Ishikawa (cell line): ENCODE results near the gene DDX28.

ENCODE experiments used
- CREB1 ChIP-seq: IDR thresholded peaks from 2 replicates; pipeline ENCODE4 v1.6.1; 2012; ENCODE audit warnings: low read depth
- EGR1 ChIP-seq: IDR thresholded peaks from 2 replicates; pipeline ENCODE4 v1.6.1; 2012
- EP300 ChIP-seq: IDR thresholded peaks from 2 replicates; pipeline ENCODE4 v1.6.1; 2012; ENCODE audit warnings: borderline replicate concordance
- MAX ChIP-seq: IDR thresholded peaks from 2 replicates; pipeline ENCODE4 v1.6.1; 2012
- NFIC ChIP-seq: IDR thresholded peaks from 2 replicates; pipeline ENCODE4 v1.6.1; 2012
- RAD21 ChIP-seq: IDR thresholded peaks from 2 replicates; pipeline ENCODE4 v1.6.1; 2012; ENCODE audit warnings: low read depth
- TAF1 ChIP-seq: IDR thresholded peaks from 2 replicates; pipeline ENCODE4 v1.6.1; 2012; ENCODE audit warnings: low read depth, mild to moderate bottlenecking
- TCF12 ChIP-seq: IDR thresholded peaks from 2 replicates; pipeline ENCODE4 v1.6.1; 2012; ENCODE audit warnings: low read depth
- USF1 ChIP-seq: IDR thresholded peaks from 2 replicates; pipeline ENCODE4 v1.6.1; 2012
- YY1 ChIP-seq: IDR thresholded peaks from 2 replicates; pipeline ENCODE4 v1.6.1; 2012; ENCODE audit warnings: low read depth
- ZBTB7A ChIP-seq: IDR thresholded peaks from 2 replicates; pipeline ENCODE4 v1.6.1; 2012; ENCODE audit warnings: low read depth
- TF ChIP-seq, protein P1 (sequence below): IDR thresholded peaks from 2 replicates; pipeline ENCODE4 v1.6.1; 2012; ENCODE audit warnings: low read depth, mild to moderate bottlenecking

DNA sequence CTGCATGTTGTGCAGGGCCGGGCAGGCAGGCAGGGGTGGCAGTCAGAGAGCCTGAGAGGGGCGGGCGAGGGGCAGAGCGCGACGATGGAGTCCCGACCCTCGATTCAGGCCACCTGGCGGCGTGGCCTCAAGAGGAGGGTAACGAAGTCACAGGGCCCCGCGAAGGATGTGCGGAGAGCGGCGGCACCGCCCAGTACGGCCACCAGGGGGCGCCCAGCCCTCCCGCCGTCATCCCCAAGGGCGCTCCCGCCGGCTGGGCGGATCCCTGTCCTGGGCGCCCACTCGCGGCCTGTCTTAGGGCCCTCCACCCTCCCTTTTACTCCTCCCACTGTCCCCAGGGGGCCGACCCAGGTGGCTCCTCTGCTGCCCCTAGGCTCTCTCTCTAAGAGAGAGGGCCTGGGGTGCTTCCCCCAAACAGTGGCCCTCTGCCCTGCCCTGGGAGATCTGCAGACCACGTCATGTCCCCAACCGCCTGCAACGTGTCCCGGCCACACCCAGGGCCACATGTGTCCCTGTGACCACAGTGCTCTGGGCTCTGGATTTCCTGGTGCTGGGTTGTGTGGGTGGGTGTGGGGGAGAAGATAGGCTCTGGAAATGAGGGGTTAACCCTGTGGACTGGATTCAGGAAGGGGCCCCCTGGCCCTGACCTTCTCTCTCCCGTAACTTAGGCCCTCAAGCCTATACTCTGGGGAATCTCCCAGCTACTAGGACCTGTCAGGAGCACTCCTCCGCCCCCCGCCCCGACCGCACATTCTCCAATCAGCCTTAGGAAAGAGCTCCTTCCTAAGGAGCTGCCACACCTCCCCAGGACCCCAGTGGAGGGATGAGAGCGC lies 29.6 kb downstream of the DDX28 start:
- no peak for TF ChIP-seq CREB1
- no peak for TF ChIP-seq YY1
- TF ChIP-seq TCF12, result 0 out of 2 replicates have a peak, but pooled peaks have one; percentile 28
- TF ChIP-seq EP300, result 0 out of 2 replicates have a peak, but pooled peaks have one; percentile 25
- no peak for TF ChIP-seq TAF1
- TF ChIP-seq, protein P1, sequence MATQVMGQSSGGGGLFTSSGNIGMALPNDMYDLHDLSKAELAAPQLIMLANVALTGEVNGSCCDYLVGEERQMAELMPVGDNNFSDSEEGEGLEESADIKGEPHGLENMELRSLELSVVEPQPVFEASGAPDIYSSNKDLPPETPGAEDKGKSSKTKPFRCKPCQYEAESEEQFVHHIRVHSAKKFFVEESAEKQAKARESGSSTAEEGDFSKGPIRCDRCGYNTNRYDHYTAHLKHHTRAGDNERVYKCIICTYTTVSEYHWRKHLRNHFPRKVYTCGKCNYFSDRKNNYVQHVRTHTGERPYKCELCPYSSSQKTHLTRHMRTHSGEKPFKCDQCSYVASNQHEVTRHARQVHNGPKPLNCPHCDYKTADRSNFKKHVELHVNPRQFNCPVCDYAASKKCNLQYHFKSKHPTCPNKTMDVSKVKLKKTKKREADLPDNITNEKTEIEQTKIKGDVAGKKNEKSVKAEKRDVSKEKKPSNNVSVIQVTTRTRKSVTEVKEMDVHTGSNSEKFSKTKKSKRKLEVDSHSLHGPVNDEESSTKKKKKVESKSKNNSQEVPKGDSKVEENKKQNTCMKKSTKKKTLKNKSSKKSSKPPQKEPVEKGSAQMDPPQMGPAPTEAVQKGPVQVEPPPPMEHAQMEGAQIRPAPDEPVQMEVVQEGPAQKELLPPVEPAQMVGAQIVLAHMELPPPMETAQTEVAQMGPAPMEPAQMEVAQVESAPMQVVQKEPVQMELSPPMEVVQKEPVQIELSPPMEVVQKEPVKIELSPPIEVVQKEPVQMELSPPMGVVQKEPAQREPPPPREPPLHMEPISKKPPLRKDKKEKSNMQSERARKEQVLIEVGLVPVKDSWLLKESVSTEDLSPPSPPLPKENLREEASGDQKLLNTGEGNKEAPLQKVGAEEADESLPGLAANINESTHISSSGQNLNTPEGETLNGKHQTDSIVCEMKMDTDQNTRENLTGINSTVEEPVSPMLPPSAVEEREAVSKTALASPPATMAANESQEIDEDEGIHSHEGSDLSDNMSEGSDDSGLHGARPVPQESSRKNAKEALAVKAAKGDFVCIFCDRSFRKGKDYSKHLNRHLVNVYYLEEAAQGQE, result no peak
- TF ChIP-seq RAD21, result peak; percentile 62; the same call in 1 of the 2 replicates
- no peak for TF ChIP-seq EGR1
- TF ChIP-seq ZBTB7A, result 0 out of 2 replicates have a peak, but pooled peaks have one; percentile 43
- TF ChIP-seq MAX, result peak; percentile 75
- TF ChIP-seq USF1, result no peak
- no peak for TF ChIP-seq NFIC
